ENCODE data around the gene DYNAP. TPM values are rescaled to one million over a fixed set of nuclear protein-coding genes. Genes with fewer than 3 reads are reported as not detected.

DYNAP gene
- polyA plus RNA-seq, 1 donor from 2014 or later, result not detected

DNA sequence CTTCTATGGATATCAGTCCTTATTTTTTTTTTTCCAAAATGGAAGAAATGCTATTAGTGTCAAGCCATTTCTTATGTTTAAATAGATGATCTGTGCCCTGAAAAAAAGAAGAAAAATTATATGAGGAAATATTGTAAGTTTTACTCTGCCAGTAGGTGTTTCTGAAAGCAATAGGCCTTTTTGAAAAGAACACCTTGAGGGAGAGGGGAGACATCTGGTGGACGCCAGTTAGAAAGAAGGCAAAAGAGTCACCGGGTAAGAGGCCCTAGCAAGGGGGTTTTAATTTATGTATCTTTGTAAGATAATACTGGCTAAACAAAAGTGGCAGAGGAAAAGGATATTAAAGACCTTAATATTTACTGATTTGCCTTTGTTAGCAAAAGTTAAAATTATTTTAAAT is 56.1 kb downstream of the DYNAP start:
- no peaks in the 10 kb centered on the region for H3K9me3 ChIP-seq (ENCODE audit: low read length)
- no peak overlapping the region for H3K27ac ChIP-seq (ENCODE audit: low read length)
- no peaks in the 10 kb centered on the region for H3F3A ChIP-seq (ENCODE audit: insufficient read depth, low read length, poor library complexity, severe bottlenecking)
- TF ChIP-seq TAF1 (IDR thresholded peaks at IDR 0.05; ENCODE audit: low read depth) (no peak), SMC3 (conservative IDR thresholded peaks at IDR 0.05; ENCODE audit: poor library complexity) (peak; percentile 79), MXI1 (conservative IDR thresholded peaks at IDR 0.05; ENCODE audit: poor library complexity, severe bottlenecking) (no peak), POLR2AphosphoS5 (IDR thresholded peaks at IDR 0.05) (no peak), RAD21 (conservative IDR thresholded peaks at IDR 0.05) (peak; percentile 71), EZH2 (IDR thresholded peaks at IDR 0.05; ENCODE audit: borderline replicate concordance, insufficient read depth, low read length, poor library complexity, severe bottlenecking) (no peak), EP300 (conservative IDR thresholded peaks at IDR 0.05; ENCODE audit: poor library complexity, severe bottlenecking) (no peak)
- TF ChIP-seq, protein P1, sequence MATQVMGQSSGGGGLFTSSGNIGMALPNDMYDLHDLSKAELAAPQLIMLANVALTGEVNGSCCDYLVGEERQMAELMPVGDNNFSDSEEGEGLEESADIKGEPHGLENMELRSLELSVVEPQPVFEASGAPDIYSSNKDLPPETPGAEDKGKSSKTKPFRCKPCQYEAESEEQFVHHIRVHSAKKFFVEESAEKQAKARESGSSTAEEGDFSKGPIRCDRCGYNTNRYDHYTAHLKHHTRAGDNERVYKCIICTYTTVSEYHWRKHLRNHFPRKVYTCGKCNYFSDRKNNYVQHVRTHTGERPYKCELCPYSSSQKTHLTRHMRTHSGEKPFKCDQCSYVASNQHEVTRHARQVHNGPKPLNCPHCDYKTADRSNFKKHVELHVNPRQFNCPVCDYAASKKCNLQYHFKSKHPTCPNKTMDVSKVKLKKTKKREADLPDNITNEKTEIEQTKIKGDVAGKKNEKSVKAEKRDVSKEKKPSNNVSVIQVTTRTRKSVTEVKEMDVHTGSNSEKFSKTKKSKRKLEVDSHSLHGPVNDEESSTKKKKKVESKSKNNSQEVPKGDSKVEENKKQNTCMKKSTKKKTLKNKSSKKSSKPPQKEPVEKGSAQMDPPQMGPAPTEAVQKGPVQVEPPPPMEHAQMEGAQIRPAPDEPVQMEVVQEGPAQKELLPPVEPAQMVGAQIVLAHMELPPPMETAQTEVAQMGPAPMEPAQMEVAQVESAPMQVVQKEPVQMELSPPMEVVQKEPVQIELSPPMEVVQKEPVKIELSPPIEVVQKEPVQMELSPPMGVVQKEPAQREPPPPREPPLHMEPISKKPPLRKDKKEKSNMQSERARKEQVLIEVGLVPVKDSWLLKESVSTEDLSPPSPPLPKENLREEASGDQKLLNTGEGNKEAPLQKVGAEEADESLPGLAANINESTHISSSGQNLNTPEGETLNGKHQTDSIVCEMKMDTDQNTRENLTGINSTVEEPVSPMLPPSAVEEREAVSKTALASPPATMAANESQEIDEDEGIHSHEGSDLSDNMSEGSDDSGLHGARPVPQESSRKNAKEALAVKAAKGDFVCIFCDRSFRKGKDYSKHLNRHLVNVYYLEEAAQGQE (IDR thresholded peaks at IDR 0.05; ENCODE audit: borderline replicate concordance), result no peak
- TF ChIP-seq, protein P2, sequence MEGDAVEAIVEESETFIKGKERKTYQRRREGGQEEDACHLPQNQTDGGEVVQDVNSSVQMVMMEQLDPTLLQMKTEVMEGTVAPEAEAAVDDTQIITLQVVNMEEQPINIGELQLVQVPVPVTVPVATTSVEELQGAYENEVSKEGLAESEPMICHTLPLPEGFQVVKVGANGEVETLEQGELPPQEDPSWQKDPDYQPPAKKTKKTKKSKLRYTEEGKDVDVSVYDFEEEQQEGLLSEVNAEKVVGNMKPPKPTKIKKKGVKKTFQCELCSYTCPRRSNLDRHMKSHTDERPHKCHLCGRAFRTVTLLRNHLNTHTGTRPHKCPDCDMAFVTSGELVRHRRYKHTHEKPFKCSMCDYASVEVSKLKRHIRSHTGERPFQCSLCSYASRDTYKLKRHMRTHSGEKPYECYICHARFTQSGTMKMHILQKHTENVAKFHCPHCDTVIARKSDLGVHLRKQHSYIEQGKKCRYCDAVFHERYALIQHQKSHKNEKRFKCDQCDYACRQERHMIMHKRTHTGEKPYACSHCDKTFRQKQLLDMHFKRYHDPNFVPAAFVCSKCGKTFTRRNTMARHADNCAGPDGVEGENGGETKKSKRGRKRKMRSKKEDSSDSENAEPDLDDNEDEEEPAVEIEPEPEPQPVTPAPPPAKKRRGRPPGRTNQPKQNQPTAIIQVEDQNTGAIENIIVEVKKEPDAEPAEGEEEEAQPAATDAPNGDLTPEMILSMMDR (IDR thresholded peaks at IDR 0.05; ENCODE audit: poor library complexity, severe bottlenecking), result peak; percentile 68
- H3K4me2 ChIP-seq (ENCODE audit: low read length), result no peak overlapping the region
- H2AFZ ChIP-seq (ENCODE audit: low read depth, low read length), result no peak overlapping the region
- no peaks in the 10 kb centered on the region for H3K36me3 ChIP-seq (ENCODE audit: insufficient read depth, low read length)
- no peaks in the 10 kb centered on the region for H3K27me3 ChIP-seq (ENCODE audit: insufficient read depth, low read depth, low read length)
- no peak overlapping the region for H3K4me3 ChIP-seq (ENCODE audit: low read length)
- no peaks in the 10 kb centered on the region for H3K9me2 ChIP-seq (ENCODE audit: insufficient read depth, low read length)
- no peaks in the 10 kb centered on the region for H4K20me1 ChIP-seq (ENCODE audit: insufficient read depth)
- no peaks in the 10 kb centered on the region for H3K79me2 ChIP-seq (replicated peaks; ENCODE audit: insufficient read depth, low read length)
- H3K9ac ChIP-seq (ENCODE audit: low read length), result no peak overlapping the region

Other genes starting within 250 kb of the DYNAP start
- not detected in 2 replicates for gene STARD6, start 233.4 kb upstream of the DYNAP start, polyA plus RNA-seq
- 2.2 and 2.3 TPM in 2 replicates for gene C18orf54, start 233.3 kb upstream of the DYNAP start, polyA plus RNA-seq
- gene RAB27B, start 237.2 kb downstream of the DYNAP start, polyA plus RNA-seq, result 37.3 and 53.4 TPM in 2 replicates

Data from neural cell (in vitro differentiated cells).